OCI-LY1 (cell line): ENCODE data around the gene TNFSF4.

Source experiments
- CTCF ChIP-seq: fragments of 200-600 bp; sonication (generic), shearing (Covaris generic); IDR thresholded peaks from 2 replicates; pipeline ENCODE4 v1.5.1; 2017; ENCODE audit warnings: mild to moderate bottlenecking, antibody characterized with exemption, low read length, moderate library complexity, mixed read lengths
- EZH2 ChIP-seq: fragments of 200-600 bp; sonication (generic), shearing (Covaris generic); IDR thresholded peaks from 2 replicates; pipeline ENCODE4 v1.8.0; 2017; ENCODE audit warnings: borderline replicate concordance, mixed run types, mild to moderate bottlenecking, antibody characterized with exemption, low read length, moderate library complexity, mixed read lengths

GRCh38 chr1:173245892-173246291, 38.8 kb upstream of the TNFSF4 start:
- TF ChIP-seq CTCF (no peak), EZH2 (no peak)
